ENCODE measurements around the gene DEFB118.
"Not testable (repeated sequence)": the region's sequence is repeated elsewhere in the genome, so short reads cannot be mapped to it uniquely, and the experiment has no call there.

DEFB118 gene

GRCh38 chr20:31368301-31368700 is at the start of gene DEFB118:
Gene DEFB118, plus strand, starts transcription at chr20:31368601. Its CDS starts 50 bp downstream, at chr20:31368651.
- DNase-seq: no peak

GRCh38 chr20:31322504-31322903 is 45.9 kb upstream of the DEFB118 start:
- no peak for DNase-seq

GRCh38 chr20:31330893-31331292 is 37.5 kb upstream of the DEFB118 start:
- DNase-seq: no peak

- no peak for DNase-seq
These were observed 26.9 kb upstream of the DEFB118 start for GRCh38 chr20:31341470-31341869.

- no peak for DNase-seq
These were observed 12.4 kb upstream of the DEFB118 start for GRCh38 chr20:31355981-31356380.

GRCh38 chr20:31363295-31363694 is 5.1 kb upstream of the DEFB118 start:
- no peak for DNase-seq

GRCh38 chr20:31364272-31364671 is 4.1 kb upstream of the DEFB118 start:
- DNase-seq: not testable (repeated sequence)

- no peak for DNase-seq
These were observed 5.9 kb downstream of the DEFB118 start for GRCh38 chr20:31374346-31374745.

- DNase-seq: no peak
These were observed 22.1 kb downstream of the DEFB118 start, which contains the start of gene DEFB119 for GRCh38 chr20:31390490-31390889. Gene DEFB119, minus strand, starts transcription at chr20:31390590. Its CDS starts 107 bp downstream, at chr20:31390483.

- DNase-seq: no peak
These were observed 24.4 kb downstream of the DEFB118 start for GRCh38 chr20:31392836-31393235.

GRCh38 chr20:31394900-31395299 is 26.5 kb downstream of the DEFB118 start:
- DNase-seq: no peak

GRCh38 chr20:31403886-31404285 is 35.5 kb downstream of the DEFB118 start:
- no peak for DNase-seq

- no peak for DNase-seq
These were observed 37.7 kb downstream of the DEFB118 start, which contains the start of gene DEFB121 for GRCh38 chr20:31406115-31406514. Gene DEFB121, minus strand, starts transcription at chr20:31406215. Its CDS starts 63 bp downstream, at chr20:31406152.

GRCh38 chr20:31410011-31410410 is 41.6 kb downstream of the DEFB118 start:
- no peak for DNase-seq

- DNase-seq: no peak
These were observed 46.0 kb downstream of the DEFB118 start for GRCh38 chr20:31414381-31414780.

- no peak for DNase-seq
These were observed 47.3 kb downstream of the DEFB118 start for GRCh38 chr20:31415653-31416052.

GRCh38 chr20:31418307-31418706 is 49.9 kb downstream of the DEFB118 start:
- DNase-seq: no peak
